HG03159 (cell line): ENCODE measurements around the gene ACTMAP.
A peak's percentile ranks its signal among the peaks of the same experiment; 100 is the strongest.
"Not testable (repeated sequence)": the region's sequence is repeated elsewhere in the genome, so short reads cannot be mapped to it uniquely, and the experiment has no call there.

Source experiments
- ATAC-seq: cut with Tn5 transposase; IDR thresholded peaks from one replicate; pipeline ENCODE4 v1.9.1; 2021; ENCODE audit warnings: mild to moderate bottlenecking, moderate library complexity; ENCODE audit not compliant: unreplicated experiment

Gene ACTMAP

GRCh38 chr19:40776364-40776763 is 26.1 kb upstream of the ACTMAP start:
- ATAC-seq, result no peak

GRCh38 chr19:40775632-40776022 is 25.4 kb upstream of the ACTMAP start:
- ATAC-seq, result no peak

- ATAC-seq, result no peak
Observed at GRCh38 chr19:40774916-40775631, 24.8 kb upstream of the ACTMAP start, which contains the start of gene MIA. Gene MIA, plus strand, starts transcription at chr19:40775521. Its CDS starts 22 bp downstream, at chr19:40775543.

GRCh38 chr19:40771101-40771862 is 21.0 kb upstream of the ACTMAP start:
- not testable (repeated sequence) for ATAC-seq

GRCh38 chr19:40768869-40769268 is 18.6 kb upstream of the ACTMAP start:
- no peak for ATAC-seq

GRCh38 chr19:40766385-40766784 is 16.1 kb upstream of the ACTMAP start:
- not testable (repeated sequence) for ATAC-seq

- no peak for ATAC-seq
Observed at GRCh38 chr19:40763963-40764362, 13.7 kb upstream of the ACTMAP start.

- no peak for ATAC-seq
Observed at GRCh38 chr19:40763526-40763925, 13.2 kb upstream of the ACTMAP start.

- no peak for ATAC-seq
Observed at GRCh38 chr19:40762754-40763470, 12.6 kb upstream of the ACTMAP start.

- no peak for ATAC-seq
Observed at GRCh38 chr19:40759352-40759751, 9.1 kb upstream of the ACTMAP start.

GRCh38 chr19:40758491-40758890 is 8.2 kb upstream of the ACTMAP start:
- no peak for ATAC-seq

- ATAC-seq, result no peak
Observed at GRCh38 chr19:40756502-40757110, 6.3 kb upstream of the ACTMAP start.

- ATAC-seq, result no peak
Observed at GRCh38 chr19:40755791-40756190, 5.5 kb upstream of the ACTMAP start.

- no peak for ATAC-seq
Observed at GRCh38 chr19:40755248-40755624, 5.0 kb upstream of the ACTMAP start.

- no peak for ATAC-seq
Observed at GRCh38 chr19:40754611-40755247, 4.5 kb upstream of the ACTMAP start.

- ATAC-seq, result no peak
Observed at GRCh38 chr19:40752257-40752781, 2.0 kb upstream of the ACTMAP start.

GRCh38 chr19:40750874-40751537 is 729 bp upstream of the ACTMAP start, which contains the start of gene SNRPA:
Gene SNRPA, plus strand, starts transcription at chr19:40751203. Its CDS starts 206 bp downstream, at chr19:40751409.
- peak; percentile 58 for ATAC-seq

GRCh38 chr19:40747536-40747935 is 2.7 kb downstream of the ACTMAP start:
- no peak for ATAC-seq

- ATAC-seq, result no peak
Observed at GRCh38 chr19:40745402-40745780, 4.9 kb downstream of the ACTMAP start.
